Activated T-helper 1 cell treated with anti-CD3 and anti-CD28 coated beads, Interleukin-12 subunit alpha, Interleukin-12 subunit beta, Interleukin-2, Interleukin-4 antibody, amounts not matched to agents 30 ng/mL and 10 ng/mL and 1 ng/mL, durations not matched to agents 14 hours and 24 hours and 36 hours (primary cell): ENCODE results near the gene BDKRB1. TPM values are rescaled to one million over a fixed set of nuclear protein-coding genes. Genes with fewer than 3 reads are reported as not detected.

Experiments used
- DNase-seq: peaks from one replicate; pipeline ENCODE4 v3.0.0; 2021; ENCODE audit warnings: low spot score
- H3K27ac Mint-ChIP-seq: one replicate; pipeline ENCODE4 v1.8.0; 2021; ENCODE audit warnings: mild to moderate bottlenecking, mixed read lengths
- H3K27me3 Mint-ChIP-seq: one replicate; pipeline ENCODE4 v1.8.0; 2022; ENCODE audit warnings: mild to moderate bottlenecking, moderate library complexity, mixed read lengths; ENCODE audit not compliant: insufficient read depth
- H3K36me3 Mint-ChIP-seq: one replicate; pipeline ENCODE4 v1.8.0; 2021; ENCODE audit warnings: low read depth, mixed read lengths
- H3K4me1 Mint-ChIP-seq: one replicate; pipeline ENCODE4 v1.8.0; 2021; ENCODE audit warnings: low read depth, mixed read lengths
- H3K4me3 Mint-ChIP-seq: one replicate; pipeline ENCODE4 v1.8.0; 2021; ENCODE audit warnings: mild to moderate bottlenecking, moderate library complexity, mixed read lengths
- H3K9me3 Mint-ChIP-seq: one replicate; pipeline ENCODE4 v1.8.0; 2021; ENCODE audit warnings: mixed read lengths
- intact Hi-C: fragments of 100-400 bp; cut with micrococcal nuclease; formaldehyde crosslinking; loops from one replicate; pipeline ENCODE4 v1.15.1; 2024
- total RNA-seq: library from RNA; stranded (reverse); gene quantifications from 2 replicates; pipeline ENCODE4 v1.2.3, GENCODE V29; 2022

BDKRB1 gene
- not detected in 2 replicates for total RNA-seq

- Mint-ChIP-seq H3K9me3 (no peaks in the 10 kb centered on the region), H3K27ac (no peak within 1 kb of the TSS), H3K4me3 (no peak within 1 kb of the TSS), H3K27me3 (peaks cover 13% of the 10 kb centered on the region), H3K4me1 (no peaks in the 10 kb centered on the region), H3K36me3 (no peaks in the 10 kb centered on the region)
- no peak for DNase-seq
- intact Hi-C loops: no loop called here
These were observed at the start of gene BDKRB1 for GRCh38 chr14:96255501-96256366. TSS of gene BDKRB1 (plus strand) at chr14:96256210. CDS start at chr14:96263683, 7,473 bp downstream.

DNA sequence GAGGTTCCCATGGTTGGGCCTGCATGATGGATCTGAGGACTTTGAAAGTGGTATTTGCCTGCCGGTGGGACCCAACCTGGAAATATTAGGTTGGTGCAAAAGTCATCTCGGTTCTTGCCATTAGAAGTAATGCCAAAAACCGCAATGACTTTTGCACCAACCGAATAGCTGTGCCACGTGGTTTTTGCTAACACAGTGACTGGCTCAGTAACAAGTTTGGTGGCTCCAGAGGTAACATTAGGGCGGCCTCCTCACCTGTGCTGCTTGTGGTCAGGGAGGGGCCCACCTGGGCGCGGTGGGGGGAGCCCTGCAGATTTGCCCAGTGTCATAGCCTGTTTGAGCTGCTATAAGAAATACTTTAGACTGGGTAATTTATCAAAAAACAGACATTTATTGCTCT, 49.5 kb upstream of the BDKRB1 start:
- Mint-ChIP-seq H3K36me3 (no peaks in the 10 kb centered on the region), H3K4me3 (no peak overlapping the region), H3K27ac (no peak overlapping the region), H3K4me1 (peaks cover 5% of the 10 kb centered on the region), H3K9me3 (no peaks in the 10 kb centered on the region), H3K27me3 (peaks cover 4% of the 10 kb centered on the region)
- intact Hi-C loops: no loop called here
- no peak for DNase-seq

GRCh38 chr14:96207686-96208085, 48.3 kb upstream of the BDKRB1 start:
- H3K27me3 Mint-ChIP-seq: peaks cover 4% of the 10 kb centered on the region

DNA sequence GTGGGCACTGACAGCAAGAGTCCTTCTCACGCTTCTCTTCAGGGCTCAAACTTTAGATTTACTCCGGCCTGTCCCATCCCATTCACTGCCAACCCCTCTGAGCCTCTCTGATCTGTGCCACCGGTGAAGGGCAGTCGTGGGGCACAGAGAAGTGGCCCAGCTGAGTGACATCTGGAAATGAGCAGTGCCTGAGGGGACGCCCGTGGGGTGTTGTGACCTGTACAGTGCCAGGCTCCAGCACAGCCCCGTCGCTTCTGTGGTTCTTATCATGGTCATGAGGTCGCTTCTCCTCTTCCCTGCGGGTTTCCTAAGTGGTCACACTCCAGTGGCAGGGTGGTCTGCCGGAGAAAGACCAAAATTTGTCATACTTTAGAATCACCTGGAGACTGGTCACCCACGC, 47.3 kb upstream of the BDKRB1 start:
- no peaks in the 10 kb centered on the region for H3K36me3 Mint-ChIP-seq
- no peak overlapping the region for H3K4me3 Mint-ChIP-seq
- intact Hi-C loops: no loop called here
- no peak overlapping the region for H3K27ac Mint-ChIP-seq
- H3K4me1 Mint-ChIP-seq: peaks cover 5% of the 10 kb centered on the region
- peaks cover 8% of the 10 kb centered on the region for H3K9me3 Mint-ChIP-seq
- peaks cover 4% of the 10 kb centered on the region for H3K27me3 Mint-ChIP-seq
- no peak for DNase-seq

More at GRCh38 chr14:96207686-96208085, 48.3 kb upstream of the BDKRB1 start:
- intact Hi-C loops: no loop called here
- peaks cover 8% of the 10 kb centered on the region for H3K9me3 Mint-ChIP-seq
- no peak overlapping the region for H3K27ac Mint-ChIP-seq
- no peak for DNase-seq
- no peaks in the 10 kb centered on the region for H3K36me3 Mint-ChIP-seq
- H3K4me1 Mint-ChIP-seq: peaks cover 5% of the 10 kb centered on the region
- H3K4me3 Mint-ChIP-seq: no peak overlapping the region

DNA sequence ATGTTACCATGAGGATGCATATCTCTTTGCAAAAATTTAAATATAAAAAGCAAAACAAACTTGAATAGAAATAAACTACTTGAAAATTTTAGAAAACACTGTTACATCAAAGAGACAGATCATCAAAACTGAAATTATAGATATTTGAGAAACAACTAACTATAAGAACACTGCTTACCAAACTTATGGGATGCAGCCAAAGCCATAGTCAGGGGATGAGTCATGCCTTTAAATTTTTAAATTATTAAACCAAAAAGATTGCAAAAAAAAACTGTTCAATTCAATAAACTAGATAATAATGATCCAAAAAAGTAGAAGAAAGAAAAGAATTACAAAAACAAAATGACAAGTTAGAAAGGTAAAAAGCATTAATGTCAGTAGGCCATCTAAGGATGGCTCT, 43.9 kb upstream of the BDKRB1 start:
- H3K36me3 Mint-ChIP-seq: no peaks in the 10 kb centered on the region
- peaks cover 2% of the 10 kb centered on the region for H3K27me3 Mint-ChIP-seq
- intact Hi-C loops: no loop called here
- H3K4me3 Mint-ChIP-seq: no peak overlapping the region
- peaks cover 8% of the 10 kb centered on the region for H3K9me3 Mint-ChIP-seq
- DNase-seq: no peak
- H3K4me1 Mint-ChIP-seq: no peaks in the 10 kb centered on the region
- H3K27ac Mint-ChIP-seq: no peak overlapping the region

GRCh38 chr14:96212896-96213295, 43.1 kb upstream of the BDKRB1 start:
- no peak overlapping the region for H3K4me3 Mint-ChIP-seq
- H3K4me1 Mint-ChIP-seq: no peaks in the 10 kb centered on the region
- peaks cover 2% of the 10 kb centered on the region for H3K27me3 Mint-ChIP-seq
- peaks cover 8% of the 10 kb centered on the region for H3K9me3 Mint-ChIP-seq
- DNase-seq: no peak
- H3K36me3 Mint-ChIP-seq: no peaks in the 10 kb centered on the region
- H3K27ac Mint-ChIP-seq: no peak overlapping the region
- intact Hi-C loops: no loop called here

DNA sequence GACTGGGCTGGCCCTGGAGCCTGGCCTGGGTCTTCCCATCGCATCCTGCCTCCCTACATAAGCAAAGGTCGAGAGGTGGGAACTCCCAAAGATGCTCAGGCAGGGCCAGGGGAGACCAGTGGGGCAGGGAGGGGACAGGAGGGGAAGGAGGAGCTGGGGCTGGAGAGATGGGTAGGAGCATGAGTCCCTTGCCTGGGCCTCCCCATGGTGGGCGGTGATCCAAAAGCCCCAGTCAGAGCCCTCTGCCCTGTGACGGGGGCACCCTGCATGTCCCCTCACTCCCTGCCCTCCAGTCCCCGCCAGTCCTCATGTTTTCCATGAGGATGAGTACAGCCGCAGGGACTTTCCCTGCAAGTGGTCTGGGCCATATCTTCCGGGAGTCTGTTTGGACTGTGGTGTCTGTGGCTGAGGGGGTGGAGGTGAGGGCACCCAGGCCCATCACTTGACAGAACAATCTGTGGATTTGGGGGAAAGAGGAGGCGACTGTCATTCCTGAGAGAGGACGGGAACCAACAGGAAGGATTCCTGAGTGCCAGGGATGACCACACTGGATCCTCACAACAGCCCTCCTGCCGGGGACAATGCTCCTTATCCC, 42.0 kb upstream of the BDKRB1 start:
- intact Hi-C loops: no loop called here
- no peaks in the 10 kb centered on the region for H3K36me3 Mint-ChIP-seq
- no peaks in the 10 kb centered on the region for H3K4me1 Mint-ChIP-seq
- no peak overlapping the region for H3K4me3 Mint-ChIP-seq
- H3K9me3 Mint-ChIP-seq: peaks cover 8% of the 10 kb centered on the region
- peaks cover 2% of the 10 kb centered on the region for H3K27me3 Mint-ChIP-seq
- no peak for DNase-seq
- H3K27ac Mint-ChIP-seq: no peak overlapping the region

DNA sequence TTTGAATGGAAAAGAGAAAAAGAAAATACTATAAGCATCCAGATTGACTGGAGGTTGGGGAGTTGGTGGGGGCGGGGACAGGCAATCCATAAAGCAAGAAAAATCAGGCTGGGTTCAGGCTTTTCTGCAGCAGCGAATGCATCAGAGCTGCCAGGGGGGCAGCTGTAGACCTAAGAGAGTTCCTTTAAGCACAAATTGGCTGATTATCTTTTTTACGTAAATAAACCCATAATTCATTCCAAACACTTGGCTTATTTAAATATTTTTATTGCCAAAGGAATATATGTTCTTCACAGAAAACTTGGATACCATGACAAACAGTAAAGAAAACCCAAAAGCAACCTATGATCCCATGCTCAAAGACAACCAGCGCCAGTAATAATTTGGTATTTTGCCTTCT, 41.2 kb upstream of the BDKRB1 start:
- peaks cover 2% of the 10 kb centered on the region for H3K27me3 Mint-ChIP-seq
- DNase-seq: no peak
- no peaks in the 10 kb centered on the region for H3K36me3 Mint-ChIP-seq
- no peak overlapping the region for H3K4me3 Mint-ChIP-seq
- H3K27ac Mint-ChIP-seq: no peak overlapping the region
- intact Hi-C loops: no loop called here
- H3K9me3 Mint-ChIP-seq: peaks cover 8% of the 10 kb centered on the region
- H3K4me1 Mint-ChIP-seq: no peaks in the 10 kb centered on the region

DNA sequence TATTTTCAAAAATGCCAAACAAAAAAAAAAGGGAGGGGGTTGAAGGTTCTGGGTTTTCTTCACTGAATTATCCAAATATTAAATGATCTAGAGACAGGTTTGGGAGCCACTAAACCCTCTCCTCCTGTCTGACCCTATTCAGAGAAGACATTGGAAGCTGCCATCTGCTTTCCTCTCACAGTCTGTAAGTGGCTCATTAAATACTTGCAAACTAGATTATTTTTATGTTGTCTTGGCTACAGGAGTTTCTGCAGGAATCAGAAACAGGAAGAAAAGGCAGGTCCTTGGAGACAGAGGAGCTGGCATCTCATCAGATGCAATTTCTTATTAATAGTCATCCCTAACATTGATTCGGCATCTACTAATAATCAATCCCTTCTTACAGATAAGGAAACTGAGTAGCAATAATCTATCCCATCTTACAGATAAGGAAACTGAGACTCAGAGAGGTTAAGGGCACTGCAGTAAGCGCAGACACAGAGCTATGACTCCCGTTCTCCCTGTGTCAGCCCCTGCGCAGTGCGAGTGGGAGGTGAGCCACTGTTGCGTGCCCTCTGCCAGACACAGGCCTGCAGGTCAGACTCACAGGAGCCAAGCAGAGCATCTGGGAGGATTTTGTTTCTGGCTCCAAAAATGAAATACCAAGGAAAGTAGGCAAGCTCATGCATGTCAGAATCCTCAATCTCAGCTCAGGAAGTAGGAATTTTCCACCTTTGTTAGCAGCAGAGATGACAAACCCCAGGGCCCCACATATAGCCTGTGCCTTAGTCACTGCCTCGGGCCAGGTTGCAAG, 40.4 kb upstream of the BDKRB1 start:
- no peak for DNase-seq
- no peaks in the 10 kb centered on the region for H3K4me1 Mint-ChIP-seq
- peaks cover 8% of the 10 kb centered on the region for H3K9me3 Mint-ChIP-seq
- no peak overlapping the region for H3K4me3 Mint-ChIP-seq
- H3K36me3 Mint-ChIP-seq: no peaks in the 10 kb centered on the region
- H3K27me3 Mint-ChIP-seq: peaks cover 2% of the 10 kb centered on the region
- no peak overlapping the region for H3K27ac Mint-ChIP-seq
- intact Hi-C loops: no loop called here

GRCh38 chr14:96216627-96217026, 39.4 kb upstream of the BDKRB1 start:
- peaks cover 2% of the 10 kb centered on the region for H3K27me3 Mint-ChIP-seq
- intact Hi-C loops: no loop called here
- H3K4me1 Mint-ChIP-seq: no peaks in the 10 kb centered on the region
- H3K9me3 Mint-ChIP-seq: peaks cover 8% of the 10 kb centered on the region
- no peaks in the 10 kb centered on the region for H3K36me3 Mint-ChIP-seq
- H3K4me3 Mint-ChIP-seq: no peak overlapping the region
- no peak for DNase-seq
- no peak overlapping the region for H3K27ac Mint-ChIP-seq

DNA sequence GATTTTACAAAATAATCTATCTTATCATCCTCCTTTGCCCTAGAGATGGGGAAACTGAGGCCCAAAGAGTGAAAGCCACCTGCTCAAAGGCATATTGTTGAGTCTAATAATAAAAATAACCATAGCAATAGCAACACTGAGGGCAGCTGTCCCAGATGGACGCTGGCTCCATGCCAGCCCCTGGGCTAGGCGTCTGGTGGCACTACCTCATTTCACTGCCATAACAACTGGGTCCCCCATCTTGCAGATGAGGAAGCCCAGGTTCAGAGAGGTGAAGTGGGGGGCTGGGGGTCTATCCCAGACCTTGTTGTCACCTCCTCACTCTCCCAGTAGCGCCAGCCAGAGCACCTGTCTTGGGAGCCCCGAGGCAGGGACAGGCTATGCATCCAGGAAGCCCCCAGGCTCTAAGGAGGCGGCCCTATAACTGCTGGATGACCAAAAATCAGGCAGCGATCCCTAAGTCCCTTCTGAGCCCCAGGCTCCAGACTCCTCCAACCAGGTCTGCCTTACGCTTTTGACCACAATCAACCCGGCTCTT, 38.6 kb upstream of the BDKRB1 start:
- H3K36me3 Mint-ChIP-seq: no peaks in the 10 kb centered on the region
- no peak overlapping the region for H3K4me3 Mint-ChIP-seq
- no peak overlapping the region for H3K27ac Mint-ChIP-seq
- no peak for DNase-seq
- no peaks in the 10 kb centered on the region for H3K4me1 Mint-ChIP-seq
- H3K9me3 Mint-ChIP-seq: peaks cover 2% of the 10 kb centered on the region
- intact Hi-C loops: no loop called here
- H3K27me3 Mint-ChIP-seq: peaks cover 2% of the 10 kb centered on the region

DNA sequence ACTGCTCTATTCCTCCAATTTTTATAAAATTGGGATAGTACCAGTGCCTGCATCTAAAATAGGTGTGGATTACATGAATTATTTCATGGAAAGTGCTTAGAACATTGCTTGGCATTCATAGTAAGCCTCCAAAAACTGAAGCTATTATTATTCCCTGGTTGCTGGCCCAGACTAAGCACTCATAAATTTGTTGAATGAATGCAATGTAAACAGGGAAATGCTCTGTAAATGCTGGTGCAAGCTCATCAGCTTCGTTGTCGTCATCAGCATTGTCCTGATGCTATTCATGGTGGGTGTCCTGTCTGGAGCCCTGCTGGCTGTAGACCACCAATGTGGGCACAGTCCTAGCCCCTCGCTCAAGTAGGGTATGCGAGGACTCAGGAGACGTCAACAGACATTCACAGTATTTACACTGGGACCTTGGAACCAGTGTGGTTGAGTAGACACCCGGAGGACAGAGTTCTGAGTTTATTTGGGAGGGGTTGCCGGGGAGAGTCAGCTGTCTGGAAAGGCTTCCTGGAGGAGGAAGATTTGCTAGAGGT, 34.8 kb upstream of the BDKRB1 start:
- no peak overlapping the region for H3K4me3 Mint-ChIP-seq

More for the DNA sequence above, 34.8 kb upstream of the BDKRB1 start:
- Mint-ChIP-seq H3K4me1 (no peaks in the 10 kb centered on the region), H3K27me3 (peaks cover 5% of the 10 kb centered on the region), H3K36me3 (no peaks in the 10 kb centered on the region), H3K27ac (no peak overlapping the region), H3K9me3 (no peaks in the 10 kb centered on the region)
- no peak for DNase-seq
- intact Hi-C loops: no loop called here
